HG02870 (cell line): Measurements from ENCODE around the gene LAMA2.

Experiments
- ATAC-seq: cut with Tn5 transposase; IDR thresholded peaks from one replicate; pipeline ENCODE4 v1.9.1; 2021; ENCODE audit warnings: mild to moderate bottlenecking, moderate library complexity; ENCODE audit not compliant: unreplicated experiment

LAMA2 gene

DNA sequence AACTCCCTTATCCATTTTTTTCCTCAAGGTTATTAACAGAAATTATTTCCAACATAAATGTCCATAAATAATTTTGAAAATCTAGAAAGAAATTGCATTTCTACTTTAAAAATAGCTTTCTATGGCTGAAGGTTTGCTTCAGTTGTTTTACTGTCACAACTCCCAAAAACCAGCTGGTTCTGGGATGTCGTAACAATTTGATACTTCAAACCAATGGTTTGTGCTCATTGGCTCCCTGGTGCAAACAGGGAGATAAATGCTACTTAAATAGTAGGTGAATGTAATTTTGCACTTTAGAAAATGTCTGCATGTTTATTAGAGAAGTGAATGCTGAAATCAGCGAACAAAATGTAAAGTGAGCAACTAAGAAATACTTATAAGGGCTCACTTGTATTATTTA lies 31.1 kb downstream of the LAMA2 start:
- no peak for ATAC-seq

DNA sequence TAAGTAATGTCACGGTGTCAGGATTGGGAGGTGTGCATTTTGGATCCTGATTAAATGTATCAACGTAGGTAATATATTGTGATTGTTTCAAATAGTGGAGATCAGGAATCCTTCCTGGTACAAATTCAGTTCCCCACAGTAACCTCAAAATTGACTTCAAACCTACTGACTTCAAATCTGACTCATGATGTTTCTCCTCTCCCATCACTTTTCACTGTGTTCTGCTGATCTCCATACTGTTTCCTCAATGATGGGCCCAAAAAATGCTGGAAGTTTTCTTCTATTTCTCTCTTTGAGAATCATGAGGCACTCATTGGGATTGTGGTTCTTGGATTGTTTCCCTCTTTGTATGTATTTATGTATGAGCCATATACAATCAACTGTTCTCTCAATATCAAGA lies 35.9 kb downstream of the LAMA2 start:
- ATAC-seq: no peak

DNA sequence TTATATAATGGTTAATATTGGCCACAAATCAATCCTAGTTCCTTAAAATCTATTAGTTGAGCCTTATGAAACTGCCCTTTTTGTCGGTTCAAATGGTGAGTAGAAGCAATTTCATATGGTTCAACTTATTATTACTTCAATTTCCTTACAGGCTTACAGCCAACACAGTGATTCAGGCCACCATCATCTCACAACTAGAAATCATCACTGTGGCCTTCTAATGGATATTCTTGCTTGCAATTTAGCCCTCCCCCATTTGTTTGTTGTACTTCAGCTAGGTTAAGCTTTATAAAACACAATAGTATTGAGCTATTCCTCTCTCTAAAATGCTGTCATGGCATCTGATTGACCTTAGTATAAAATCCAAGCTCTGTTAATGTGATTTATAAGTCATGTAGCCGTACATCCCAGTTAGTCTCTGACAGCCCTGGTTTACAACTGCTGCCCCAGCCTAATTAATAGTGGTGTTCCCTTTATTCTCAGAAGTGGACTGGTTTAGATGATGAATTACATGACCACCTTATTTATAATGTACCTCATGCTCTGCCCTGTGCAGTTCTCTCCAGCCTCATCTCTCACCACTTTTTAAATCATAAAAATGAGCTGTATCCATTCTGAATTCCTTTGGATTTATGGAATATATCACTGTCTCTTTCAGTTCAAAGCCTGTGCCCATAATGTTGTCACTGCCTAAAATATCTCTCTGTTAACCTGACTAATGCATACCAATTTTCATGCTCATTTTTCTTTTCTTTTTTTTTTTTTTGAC lies 36.7 kb downstream of the LAMA2 start:
- ATAC-seq: no peak

DNA sequence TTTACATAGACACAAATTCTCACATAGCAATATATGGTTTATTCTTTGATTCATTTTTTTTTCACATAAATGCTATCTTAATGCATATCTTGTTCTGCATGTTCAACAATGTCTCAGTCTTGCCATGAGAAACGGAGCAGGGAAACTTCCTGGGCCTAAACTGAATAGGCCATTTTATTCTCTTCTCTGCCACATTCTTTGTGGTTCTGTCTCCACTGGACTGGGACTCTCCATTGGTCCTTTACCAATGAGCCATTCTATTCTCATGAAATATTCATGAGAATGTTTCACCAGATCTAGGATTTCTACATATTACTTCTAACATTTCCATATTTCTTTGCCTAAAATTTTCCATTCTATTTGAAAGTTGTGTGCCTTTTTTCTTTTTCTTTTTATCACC lies 42.8 kb downstream of the LAMA2 start:
- no peak for ATAC-seq

DNA sequence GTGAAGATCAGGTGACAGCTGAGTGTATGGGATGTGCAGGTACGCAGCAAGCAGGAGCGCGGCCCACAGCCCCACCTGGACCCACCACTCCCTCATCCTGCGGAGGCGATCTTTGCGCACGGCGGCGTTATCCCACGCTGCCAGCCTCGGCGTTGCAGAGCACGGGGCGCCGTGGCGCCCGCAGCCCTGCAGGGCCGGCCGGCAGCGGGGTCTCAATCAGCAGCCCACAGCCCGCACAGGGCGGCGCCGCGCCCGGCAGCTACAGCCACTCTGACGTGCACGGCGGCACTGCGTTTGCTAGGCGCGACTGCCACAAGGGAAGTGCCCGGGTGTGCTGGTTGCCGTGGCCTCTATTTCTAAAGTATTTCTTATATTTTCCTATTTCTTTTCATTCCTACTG lies 46.9 kb downstream of the LAMA2 start:
- no peak for ATAC-seq

DNA sequence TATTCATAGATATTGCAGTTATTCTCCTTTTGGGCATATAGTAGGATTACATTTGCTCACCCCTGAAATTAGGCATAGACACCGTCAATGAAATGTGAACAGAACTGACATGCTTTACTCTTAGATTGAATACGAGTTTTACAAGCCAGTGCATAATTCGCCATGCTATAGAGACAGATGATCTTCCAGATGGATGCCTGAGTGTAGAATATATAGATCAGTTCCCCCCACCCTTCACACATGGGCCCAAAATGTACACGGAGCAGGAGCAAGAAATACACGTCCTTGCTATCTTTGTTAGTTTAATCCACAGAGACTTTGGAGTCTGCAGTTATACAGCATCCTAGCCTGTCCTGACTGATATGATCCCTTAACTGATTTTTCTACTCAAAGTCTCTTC lies 47.4 kb downstream of the LAMA2 start:
- ATAC-seq: no peak

DNA sequence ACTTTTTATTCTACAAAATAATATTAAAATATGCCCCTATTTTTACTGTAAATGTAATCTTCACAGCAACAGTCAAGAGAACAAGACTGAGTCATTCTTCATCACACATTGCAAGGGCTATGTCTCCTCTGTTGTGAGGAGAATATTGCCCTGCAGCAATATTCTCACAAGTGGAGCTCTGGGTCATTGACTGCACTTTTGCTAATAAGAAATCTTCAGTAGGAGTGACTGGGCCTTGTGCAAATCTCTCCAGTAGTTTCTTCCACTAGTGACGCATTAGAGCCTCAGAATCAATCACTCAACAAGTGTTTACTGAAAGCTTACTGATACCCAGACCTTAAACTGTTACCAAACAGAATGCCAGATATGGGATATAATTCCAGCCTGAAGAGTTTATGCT lies 49.1 kb downstream of the LAMA2 start:
- ATAC-seq: no peak

DNA sequence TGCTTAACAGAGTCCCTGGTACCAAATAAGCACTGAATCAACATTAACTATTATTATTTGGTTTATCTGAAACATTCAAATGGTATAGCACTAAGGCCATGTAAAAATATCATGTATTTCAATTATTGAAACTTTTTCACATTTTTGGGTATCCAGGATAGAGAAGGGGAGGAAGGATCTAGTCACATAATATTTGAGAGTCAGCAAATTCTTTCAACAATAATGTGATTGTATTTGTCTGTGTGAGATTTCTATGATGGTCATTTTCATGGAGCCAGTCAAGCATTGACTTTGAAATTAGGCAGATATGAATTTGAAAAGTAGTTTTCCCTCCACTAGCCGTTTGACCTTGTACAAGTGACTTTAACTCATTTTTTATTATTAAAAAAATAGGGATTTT lies 67.9 kb downstream of the LAMA2 start:
- no peak for ATAC-seq

DNA sequence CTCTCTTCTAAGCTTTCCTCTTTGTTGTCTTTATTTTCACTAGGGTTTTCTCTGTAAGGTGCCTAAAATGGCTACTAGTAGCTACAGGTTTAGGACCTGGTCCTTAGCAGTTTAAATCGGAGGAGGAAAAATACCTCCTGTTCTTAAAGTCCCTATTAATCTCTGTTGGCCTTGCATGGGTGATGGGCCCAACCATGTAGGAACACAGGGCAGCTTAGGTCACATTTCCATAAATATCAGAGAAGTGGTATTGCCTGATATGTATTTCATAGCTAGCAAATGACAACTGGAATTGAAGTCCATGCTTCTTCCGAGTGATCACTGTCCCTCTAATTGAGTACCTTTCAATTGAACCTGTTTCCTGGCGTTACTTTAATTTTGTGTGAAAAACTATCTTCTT lies 70.0 kb downstream of the LAMA2 start:
- ATAC-seq: no peak

DNA sequence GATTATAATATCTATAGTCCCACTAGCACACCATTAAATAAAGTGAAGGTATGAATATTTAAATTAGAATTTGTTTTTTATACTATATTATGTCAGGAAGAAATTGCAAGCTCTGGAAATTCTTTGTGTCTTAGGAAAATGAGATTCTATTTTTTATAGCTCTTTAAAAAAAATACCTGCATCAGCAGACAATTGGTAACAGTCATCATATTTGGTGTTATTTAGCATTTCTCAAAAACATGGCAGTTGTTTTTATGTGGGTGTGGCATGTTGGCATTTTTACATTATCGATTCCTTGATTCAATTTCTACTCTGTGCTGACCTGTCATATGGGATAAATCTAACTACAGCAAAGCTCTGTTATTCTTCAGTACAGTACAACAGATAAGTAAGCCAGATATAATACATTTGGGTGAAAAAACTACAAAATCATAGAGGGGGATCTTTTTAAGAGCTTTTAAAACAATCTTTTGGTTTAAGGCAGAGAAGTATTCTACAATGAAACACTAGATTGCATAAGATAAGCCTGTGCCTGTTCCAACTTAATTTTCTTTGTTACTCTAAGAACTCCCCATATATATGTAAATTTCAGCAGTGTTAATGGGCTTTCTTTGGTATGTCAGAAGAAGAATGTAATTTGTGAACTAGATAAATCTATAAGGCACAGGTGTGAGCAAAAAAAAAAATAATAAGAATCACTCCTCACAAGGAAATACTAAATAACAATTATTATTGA lies 71.5 kb downstream of the LAMA2 start:
- no peak for ATAC-seq

DNA sequence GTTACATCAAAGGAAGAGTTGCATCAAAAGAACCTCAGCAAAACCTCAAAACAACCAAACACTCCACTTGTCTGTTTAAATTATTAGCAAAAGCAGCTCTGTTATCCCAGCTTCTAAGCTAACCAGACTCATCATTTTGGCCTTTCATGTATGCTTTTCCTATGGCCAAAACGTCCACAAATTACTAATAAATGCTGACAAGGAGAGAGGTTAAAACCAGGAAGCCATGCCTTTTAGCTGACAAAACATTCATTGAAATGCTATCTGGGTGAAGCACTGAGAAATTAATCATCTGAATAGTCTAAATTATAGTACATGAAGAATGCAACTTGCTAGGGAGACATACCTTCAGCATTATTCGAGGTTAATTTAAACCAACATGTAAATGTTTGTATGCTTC lies 80.6 kb downstream of the LAMA2 start:
- ATAC-seq: no peak

DNA sequence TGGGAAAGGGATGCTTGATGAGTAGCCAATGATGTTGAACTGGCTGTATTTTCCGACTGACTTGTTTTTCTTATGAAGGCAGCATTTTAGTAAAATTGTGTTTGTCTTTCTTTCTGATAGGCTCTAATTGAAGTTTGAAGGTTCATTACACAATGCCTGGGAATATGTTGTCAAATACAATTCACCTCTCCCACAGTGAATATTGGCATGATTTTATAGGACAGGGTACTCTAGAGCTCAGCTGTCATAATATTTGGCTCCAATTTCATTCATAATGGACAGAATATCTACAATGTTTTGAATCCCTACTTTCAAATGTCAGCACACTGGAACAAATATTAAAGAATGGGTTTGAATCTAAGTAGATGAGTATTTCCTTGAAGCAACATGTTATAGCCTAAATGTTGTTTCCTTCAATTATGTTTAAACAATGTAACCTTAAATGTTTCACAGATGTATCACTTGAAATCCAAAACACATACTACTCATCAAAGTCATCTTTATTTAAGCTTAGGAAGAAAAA lies 81.4 kb downstream of the LAMA2 start:
- ATAC-seq: no peak

DNA sequence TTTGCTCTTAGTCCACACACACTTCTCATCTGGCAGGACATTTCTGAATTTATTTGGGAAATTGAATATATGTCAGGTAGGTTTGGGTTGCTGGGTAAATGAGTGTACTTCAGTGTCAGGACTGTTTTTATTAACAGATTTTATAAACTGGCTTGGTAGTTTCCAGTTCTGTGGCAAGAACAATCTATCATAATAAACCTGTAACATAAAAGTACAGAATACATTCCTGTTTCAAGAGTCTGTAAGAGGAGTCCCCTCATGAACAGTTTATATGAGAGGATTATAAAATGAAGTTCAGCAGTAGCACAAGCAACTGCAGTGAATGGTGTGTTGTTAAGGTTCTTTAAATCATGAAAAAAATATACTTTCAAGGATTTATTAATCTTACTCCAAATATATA lies 81.8 kb downstream of the LAMA2 start:
- no peak for ATAC-seq

DNA sequence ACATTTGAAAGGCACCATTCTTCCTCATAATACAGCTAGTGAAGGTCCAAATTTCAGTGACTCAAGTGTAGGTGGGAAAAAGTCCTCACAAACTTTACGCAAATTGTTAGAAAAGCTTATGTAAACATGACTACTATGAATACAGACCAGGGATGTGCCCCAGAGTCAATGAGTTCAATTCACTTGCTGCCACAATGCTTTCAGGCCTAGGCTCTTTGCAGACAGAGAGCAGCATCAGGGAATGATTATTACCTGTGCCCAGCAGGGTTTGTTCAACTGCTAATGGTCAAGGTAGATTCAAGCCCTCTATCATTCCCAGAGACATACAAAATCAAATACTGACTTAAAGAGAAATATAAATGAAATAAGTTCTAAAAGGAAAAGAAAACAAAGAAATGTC lies 84.0 kb downstream of the LAMA2 start:
- no peak for ATAC-seq

DNA sequence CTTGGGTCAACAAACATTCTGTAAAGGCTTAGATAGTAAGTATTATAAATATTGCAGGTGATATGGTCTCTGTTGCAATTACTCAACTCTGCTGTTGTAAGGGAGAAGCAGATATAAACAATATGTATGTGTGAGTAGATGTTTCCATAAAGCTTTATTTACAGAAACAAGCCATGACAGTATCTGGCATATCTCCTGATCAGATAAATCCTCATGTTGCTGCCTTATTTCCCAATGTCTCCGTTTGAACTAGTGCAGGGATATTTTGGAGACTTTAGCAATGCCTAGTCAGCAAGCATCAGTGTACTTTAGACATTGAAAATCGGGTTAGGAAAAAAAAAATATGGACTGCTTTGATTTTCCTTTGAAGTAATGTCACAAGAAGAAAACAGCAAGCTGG lies 96.1 kb downstream of the LAMA2 start:
- no peak for ATAC-seq

DNA sequence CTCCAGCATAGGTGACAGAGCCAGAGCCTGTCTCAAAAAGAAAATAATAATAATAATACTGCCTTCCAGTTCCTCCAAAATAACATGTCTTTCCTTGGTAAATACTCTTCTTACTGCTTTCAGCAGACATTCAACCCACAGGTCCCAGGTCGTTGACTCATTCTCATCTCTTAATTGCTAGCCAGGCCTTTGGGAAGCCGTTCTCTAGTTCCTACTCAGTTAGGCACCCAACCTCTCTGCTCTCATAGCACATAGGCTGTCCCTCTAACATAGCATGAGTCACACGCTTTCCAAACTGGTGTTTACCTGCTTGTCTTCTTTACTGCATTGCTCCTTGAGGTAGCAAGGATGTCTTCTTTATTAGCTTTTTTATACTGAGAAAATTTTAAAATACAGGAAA lies 98.8 kb downstream of the LAMA2 start:
- no peak for ATAC-seq

DNA sequence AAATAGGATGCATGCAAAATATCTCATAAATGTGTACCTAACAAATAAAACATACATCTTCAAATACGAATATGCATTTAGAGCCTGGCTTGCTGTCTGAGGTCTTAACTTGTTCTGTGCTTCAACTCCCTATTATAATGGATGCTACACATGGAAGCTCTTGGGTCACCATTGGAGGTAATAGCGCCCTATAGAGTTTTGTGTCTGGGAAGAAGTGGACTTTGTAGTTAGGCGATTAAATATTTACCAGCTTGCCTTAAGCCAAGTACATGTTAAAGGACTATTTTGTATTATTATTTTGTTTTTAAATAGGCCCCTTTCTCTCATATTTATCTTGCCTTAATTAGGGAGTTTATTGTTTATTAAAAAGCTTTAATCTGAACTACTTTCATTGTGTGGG lies 107.4 kb downstream of the LAMA2 start:
- no peak for ATAC-seq

DNA sequence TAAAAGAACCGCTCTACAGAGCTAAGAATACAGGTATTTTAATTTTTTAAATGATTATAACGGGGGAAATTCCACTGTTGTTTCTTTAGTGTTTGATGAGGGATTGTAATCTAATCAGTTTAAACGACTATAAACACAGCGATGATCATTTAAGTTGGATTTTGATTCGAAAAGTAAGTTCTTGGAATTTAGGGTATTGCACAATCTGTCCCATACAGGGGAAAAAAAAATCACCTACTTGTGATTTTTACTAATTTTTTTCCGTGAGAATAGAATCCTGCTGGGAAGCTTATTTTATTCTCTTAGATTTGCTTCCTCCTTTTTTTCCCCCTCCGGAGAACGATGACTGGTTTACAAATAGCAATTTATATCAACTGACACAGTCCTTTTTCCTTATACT lies 108.0 kb downstream of the LAMA2 start:
- no peak for ATAC-seq

DNA sequence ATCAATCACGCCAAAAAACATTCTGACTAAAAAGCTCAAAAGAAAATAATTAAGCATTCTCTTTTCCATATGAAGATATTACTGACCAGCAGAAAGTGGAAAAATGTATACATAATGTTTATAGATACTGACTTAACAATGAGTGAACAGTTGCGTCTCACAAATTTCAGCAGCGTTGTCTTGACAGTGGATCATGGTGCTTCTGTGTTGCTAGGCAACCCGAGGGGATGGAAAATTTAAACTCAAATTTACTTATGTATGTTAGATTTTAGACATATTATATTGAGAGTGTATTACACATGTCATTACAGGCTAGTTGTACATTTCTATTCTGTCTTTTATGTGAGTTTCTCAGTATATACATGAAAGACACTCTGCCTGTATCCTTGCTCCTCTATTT lies 110.2 kb downstream of the LAMA2 start:
- ATAC-seq: no peak

DNA sequence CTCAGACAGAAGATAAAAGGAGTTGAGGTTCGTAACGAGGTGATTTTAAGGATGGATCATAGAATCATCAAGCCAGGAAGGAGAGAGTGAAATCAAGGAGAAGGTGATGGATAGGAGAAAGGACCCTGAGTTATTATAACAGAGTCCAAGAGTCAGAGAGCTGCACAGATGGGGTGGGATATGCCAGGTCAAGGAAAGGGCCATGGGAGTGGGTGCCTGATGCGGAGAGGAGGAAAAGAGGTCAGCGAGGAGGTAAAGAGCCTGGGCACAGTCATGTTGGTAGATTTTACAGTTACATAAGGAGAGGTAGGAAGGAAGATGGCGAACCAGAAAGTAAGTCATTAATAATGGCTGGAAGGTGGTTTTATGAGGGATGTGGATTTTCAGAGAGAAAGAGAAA lies 114.9 kb downstream of the LAMA2 start:
- no peak for ATAC-seq

DNA sequence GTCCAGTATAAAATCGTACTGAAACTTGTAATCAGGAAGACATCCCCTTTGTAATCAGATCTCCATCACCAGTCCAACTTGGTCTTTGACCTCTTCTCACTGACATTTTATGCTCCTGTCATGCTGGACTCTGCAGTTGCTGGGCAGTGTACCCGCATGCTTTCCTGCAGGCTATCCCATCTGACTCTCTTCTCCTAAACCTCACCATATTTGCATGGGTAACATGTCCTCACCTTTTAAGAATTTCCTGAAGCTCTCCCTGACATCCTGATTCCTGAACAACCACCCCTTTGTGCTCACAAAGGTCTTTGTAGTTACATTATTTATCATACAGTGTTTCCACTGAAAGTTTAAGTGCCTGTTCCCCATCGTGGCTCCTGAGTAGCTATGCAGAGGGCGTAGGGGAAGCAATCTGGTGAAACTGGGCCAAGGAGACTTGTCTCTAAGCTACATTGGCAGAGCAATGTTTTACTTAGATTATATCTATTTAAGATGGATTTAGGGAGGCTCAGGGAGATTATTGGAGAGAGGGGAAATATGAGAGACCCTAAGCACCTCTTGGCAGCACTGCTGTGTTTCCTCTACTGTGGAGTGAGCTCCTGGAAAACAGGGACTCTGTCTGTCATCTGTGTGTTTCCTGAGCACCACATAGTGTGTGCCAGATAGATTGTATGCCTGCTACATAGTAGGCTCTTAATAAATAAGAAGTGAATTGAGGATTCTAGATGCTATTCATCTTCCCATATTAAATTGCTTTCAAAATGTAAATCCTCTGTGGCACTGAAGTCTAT lies 124.0 kb downstream of the LAMA2 start:
- no peak for ATAC-seq
